ENCODE results near the gene FBXL13. TPM values are rescaled to one million over a fixed set of nuclear protein-coding genes. Genes with fewer than 3 reads are reported as not detected.

The FBXL13 gene
- total and polyA plus RNA-seq, 11 donors = 0.16 to 1.2 (median 0.41) TPM; not detected in 1

DNA sequence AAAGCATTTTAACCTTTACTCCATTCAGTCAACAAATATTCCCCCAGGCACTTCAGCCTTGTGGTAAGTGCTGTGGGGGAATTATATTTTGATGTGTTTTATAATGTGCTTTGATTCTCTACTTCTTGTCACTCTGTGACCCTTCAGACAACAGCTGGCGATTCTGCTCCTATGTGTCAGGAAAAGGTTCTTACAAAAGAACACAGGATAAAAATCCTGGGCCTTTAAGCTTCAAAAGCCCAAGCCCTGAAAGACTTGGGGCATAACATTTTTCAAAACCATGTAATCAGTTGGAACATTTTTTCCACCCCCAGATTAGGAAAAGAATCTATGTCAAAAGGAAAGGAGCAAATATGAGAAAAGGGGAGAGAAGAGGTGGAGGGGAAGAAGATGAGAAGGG lies 199.6 kb downstream of the FBXL13 start:
- intact Hi-C loops (cut with DNase I) = no loop called here
- H3K27me3 ChIP-seq = no peaks in the 10 kb centered on the region
- TF ChIP-seq, protein P1, sequence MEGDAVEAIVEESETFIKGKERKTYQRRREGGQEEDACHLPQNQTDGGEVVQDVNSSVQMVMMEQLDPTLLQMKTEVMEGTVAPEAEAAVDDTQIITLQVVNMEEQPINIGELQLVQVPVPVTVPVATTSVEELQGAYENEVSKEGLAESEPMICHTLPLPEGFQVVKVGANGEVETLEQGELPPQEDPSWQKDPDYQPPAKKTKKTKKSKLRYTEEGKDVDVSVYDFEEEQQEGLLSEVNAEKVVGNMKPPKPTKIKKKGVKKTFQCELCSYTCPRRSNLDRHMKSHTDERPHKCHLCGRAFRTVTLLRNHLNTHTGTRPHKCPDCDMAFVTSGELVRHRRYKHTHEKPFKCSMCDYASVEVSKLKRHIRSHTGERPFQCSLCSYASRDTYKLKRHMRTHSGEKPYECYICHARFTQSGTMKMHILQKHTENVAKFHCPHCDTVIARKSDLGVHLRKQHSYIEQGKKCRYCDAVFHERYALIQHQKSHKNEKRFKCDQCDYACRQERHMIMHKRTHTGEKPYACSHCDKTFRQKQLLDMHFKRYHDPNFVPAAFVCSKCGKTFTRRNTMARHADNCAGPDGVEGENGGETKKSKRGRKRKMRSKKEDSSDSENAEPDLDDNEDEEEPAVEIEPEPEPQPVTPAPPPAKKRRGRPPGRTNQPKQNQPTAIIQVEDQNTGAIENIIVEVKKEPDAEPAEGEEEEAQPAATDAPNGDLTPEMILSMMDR (IDR thresholded peaks at IDR 0.05) = no peak
- no peak for TF ChIP-seq POLR2A (IDR thresholded peaks at IDR 0.05)
- H3K9me3 ChIP-seq = no peaks in the 10 kb centered on the region
- DNase-seq (no peak), ATAC-seq (no peak)
- no peak overlapping the region for H3K27ac ChIP-seq
- 79 to 93% (median 88%) methylated on average over 1 of the region's 1 CpG for WGBS, 4 donors
- H3K4me3 ChIP-seq = no peak overlapping the region
- no peaks in the 10 kb centered on the region for H3K36me3 ChIP-seq
- peaks cover 0 to 3% (median 0%) of the 10 kb centered on the region in 12 donors for H3K4me1 ChIP-seq

- H3K36me3 ChIP-seq = no peaks in the 10 kb centered on the region
- no peak for TF ChIP-seq POLR2A (IDR thresholded peaks at IDR 0.05)
- TF ChIP-seq, protein P1 (IDR thresholded peaks at IDR 0.05) = no peak
- no peak overlapping the region for H3K27ac ChIP-seq
- H3K4me1 ChIP-seq = peaks cover 0 to 3% (median 0%) of the 10 kb centered on the region in 12 donors
- no peak for DNase-seq
- no peak for ATAC-seq
- intact Hi-C loops (cut with DNase I) = no loop called here
- 89 to 91% (median 91%) methylated on average over 5 of the region's 5 CpGs for WGBS, 4 donors
- H3K27me3 ChIP-seq = no peaks in the 10 kb centered on the region
- H3K9me3 ChIP-seq = no peaks in the 10 kb centered on the region
- H3K4me3 ChIP-seq = no peak overlapping the region
Observed at GRCh38 chr7:102874166-102874829, 200.3 kb downstream of the FBXL13 start.

GRCh38 chr7:102873470-102874165 lies 201.0 kb downstream of the FBXL13 start:
- no peak overlapping the region for H3K4me3 ChIP-seq
- H3K9me3 ChIP-seq = no peaks in the 10 kb centered on the region
- no peaks in the 10 kb centered on the region for H3K36me3 ChIP-seq
- H3K27ac ChIP-seq = no peak overlapping the region
- ATAC-seq = no peak
- WGBS, 4 donors = 91 to 94% (median 92%) methylated on average over 4 of the region's 4 CpGs
- H3K4me1 ChIP-seq = peaks cover 0 to 3% (median 0%) of the 10 kb centered on the region in 12 donors
- intact Hi-C loops (cut with DNase I) = no loop called here
- TF ChIP-seq, protein P1 (IDR thresholded peaks at IDR 0.05) = no peak
- no peak for TF ChIP-seq POLR2A (IDR thresholded peaks at IDR 0.05)
- DNase-seq = no peak
- no peaks in the 10 kb centered on the region for H3K27me3 ChIP-seq

GRCh38 chr7:102872460-102872859 lies 202.1 kb downstream of the FBXL13 start:
- no peak overlapping the region for H3K4me3 ChIP-seq
- H3K4me1 ChIP-seq = peaks cover 0 to 3% (median 0%) of the 10 kb centered on the region in 12 donors
- ATAC-seq (no peak), DNase-seq (no peak)
- no peaks in the 10 kb centered on the region for H3K9me3 ChIP-seq
- intact Hi-C loops (cut with DNase I) = no loop called here
- TF ChIP-seq, protein P1 (IDR thresholded peaks at IDR 0.05) = no peak
- no peak for TF ChIP-seq POLR2A (IDR thresholded peaks at IDR 0.05)
- peak overlapping the region in 1 of 12 donors; percentile 38 for H3K27ac ChIP-seq
- WGBS, 4 donors = 94 to 100% (median 99%) methylated on average over 2 of the region's 2 CpGs
- H3K36me3 ChIP-seq = no peaks in the 10 kb centered on the region
- H3K27me3 ChIP-seq = no peaks in the 10 kb centered on the region
